A549 (cell line): ENCODE results near the gene CAT. TPM values are rescaled to one million over a fixed set of nuclear protein-coding genes. Genes with fewer than 3 reads are reported as not detected.

Experiments
- ATAC-seq, 2 experiments: fragments of 200-7000 bp in 1 of 2; fragments of >200 bp in 1 of 2; cut with Nextera tagmentation in 1 of 2; cut with Tn5 transposase in 1 of 2; 3 replicates each; pipeline versions ENCODE4 v1.8.0 to v1.9.1; 2018 to 2020; ENCODE audit warnings: mild to moderate bottlenecking in 1 of 2, moderate library complexity in 1 of 2
- CTCF ChIA-PET: fragments of 300-600 bp; sonication (Branson Sonifier 250); formaldehyde crosslinking; extraction: SDS; loops from one replicate; lab custom pipeline; 2021; ENCODE audit warnings: antibody characterized with exemption, inconsistent platforms; lab: Yijun Ruan, JAX
- POLR2A ChIA-PET: fragments of 350-600 bp; formaldehyde crosslinking; extraction: SDS; loops from one replicate; lab custom pipeline; 2021; ENCODE audit warnings: antibody characterized with exemption, inconsistent platforms; lab: Yijun Ruan, JAX
- DNase-seq, 2 experiments: peaks; one replicate each; pipeline versions ENCODE4 v3.0.0 to v3.0.0-alpha.2; 2011 to 2016; ENCODE audit warnings: low read depth in 1 of 2, low spot score in 1 of 2
- FAIRE-seq: peaks from 2 replicates; lab custom pipeline; 2011; peaks lifted over from hg19 to GRCh38; lab: Jason Lieb, UNC
- H3K27ac ChIP-seq, 2 experiments: fragments of >200 bp; sonication (Bioruptor Twin); formaldehyde crosslinking; 3 replicates each; pipeline ENCODE4 v1.5.1; 2016 to 2017
- H3K4me1 ChIP-seq: fragments of >200 bp; sonication (Bioruptor Twin); formaldehyde crosslinking; 3 replicates; pipeline ENCODE4 v1.6.1; 2016
- H3K4me2 ChIP-seq: fragments of >200 bp; sonication (Bioruptor Twin); formaldehyde crosslinking; 3 replicates; pipeline ENCODE4 v1.6.1; 2016
- H3K4me3 ChIP-seq: fragments of >200 bp; sonication (Bioruptor Twin); formaldehyde crosslinking; 3 replicates; pipeline ENCODE4 v1.5.1; 2016
- H3K9me3 ChIP-seq: fragments of >200 bp; sonication (Bioruptor Twin); formaldehyde crosslinking; 3 replicates; pipeline ENCODE4 v1.6.1; 2016
- BHLHE40 ChIP-seq: IDR thresholded peaks from 2 replicates; pipeline ENCODE4 v1.6.1; 2012; ENCODE audit warnings: low read depth, low read length, inconsistent platforms
- CHD2 ChIP-seq: fragments of 150-350 bp; IDR thresholded peaks from 2 replicates; pipeline ENCODE4 v1.6.1; 2014; ENCODE audit warnings: low read length; ENCODE audit not compliant: partially characterized antibody
- EHF ChIP-seq: fragments of 250-450 bp; sonication (Bioruptor Pico); IDR thresholded peaks from 2 replicates; pipeline ENCODE4 v1.5.0; 2020; ENCODE audit warnings: mild to moderate bottlenecking
- EP300 ChIP-seq, 2 experiments: fragments of >200 bp; sonication (Bioruptor Twin); formaldehyde crosslinking; IDR thresholded peaks; 2 replicates in 1 of 2; 3 replicates in 1 of 2; pipeline ENCODE4 v1.6.1; 2016 to 2017
- FOSL2 ChIP-seq, 2 experiments: fragments of 450-650 bp in 1 of 2; fragments of >200 bp in 1 of 2; sonication (Bioruptor Twin) in 1 of 2; formaldehyde crosslinking; IDR thresholded peaks; 2 replicates each; pipeline versions ENCODE4 v1.5.0 to v1.6.1; 2016 to 2020; ENCODE audit warnings: mild to moderate bottlenecking in 1 of 2, moderate library complexity in 1 of 2
- HDAC2 ChIP-seq: fragments of 200-600 bp; sonication (generic); IDR thresholded peaks from 2 replicates; pipeline ENCODE4 v1.6.1; 2016
- HOXA7 ChIP-seq: fragments of 250-450 bp; sonication (Bioruptor Pico); IDR thresholded peaks from 2 replicates; pipeline ENCODE4 v1.5.0; 2020; ENCODE audit warnings: mild to moderate bottlenecking, moderate library complexity
- JUNB ChIP-seq: fragments of >200 bp; sonication (Bioruptor Twin); formaldehyde crosslinking; IDR thresholded peaks from 2 replicates; pipeline ENCODE4 v1.6.1; 2016
- MAFK ChIP-seq: fragments of 450-650 bp; IDR thresholded peaks from 2 replicates; pipeline ENCODE4 v1.6.1; 2014; ENCODE audit not compliant: partially characterized antibody
- MAZ ChIP-seq: fragments of 150-350 bp; IDR thresholded peaks from 2 replicates; pipeline ENCODE4 v1.6.1; 2014; ENCODE audit warnings: antibody characterized with exemption, low read depth, low read length, borderline replicate concordance
- NFE2L2 ChIP-seq: fragments of 150-350 bp; conservative IDR thresholded peaks from 2 replicates; pipeline ENCODE4 v1.6.1; 2014; ENCODE audit warnings: low read length
- RAD21 ChIP-seq, 2 experiments: fragments of >200 bp in 1 of 2; sonication (Bioruptor Twin) in 1 of 2; formaldehyde crosslinking in 1 of 2; IDR thresholded peaks in 1 of 2; conservative IDR thresholded peaks in 1 of 2; 2 replicates in 1 of 2; 3 replicates in 1 of 2; pipeline ENCODE4 v1.6.1; 2012 to 2018; ENCODE audit warnings: inconsistent platforms in 1 of 2
- RCOR1 ChIP-seq: fragments of 150-350 bp; IDR thresholded peaks from 2 replicates; pipeline ENCODE4 v1.6.1; 2014; ENCODE audit warnings: antibody characterized with exemption, low read length, low read depth
- RFX5 ChIP-seq: fragments of 450-650 bp; IDR thresholded peaks from 2 replicates; pipeline ENCODE4 v1.7.1; 2014; ENCODE audit warnings: antibody characterized with exemption, mild to moderate bottlenecking, moderate library complexity
- SREBF2 ChIP-seq: fragments of 450-650 bp; IDR thresholded peaks from 2 replicates; pipeline ENCODE4 v1.6.1; 2014; ENCODE audit warnings: mild to moderate bottlenecking, moderate library complexity
- ZC3H11A ChIP-seq: fragments of 450-650 bp; IDR thresholded peaks from 2 replicates; pipeline ENCODE4 v1.6.1; 2014; ENCODE audit warnings: antibody characterized with exemption, mild to moderate bottlenecking
- ZNF302 ChIP-seq: fragments of 250-450 bp; sonication (Bioruptor Pico); IDR thresholded peaks from 2 replicates; pipeline ENCODE4 v1.9.0; 2021; ENCODE audit warnings: inconsistent platforms, mild to moderate bottlenecking, moderate library complexity
- ZSCAN20 ChIP-seq: fragments of 250-450 bp; sonication (Bioruptor Pico); IDR thresholded peaks from 2 replicates; pipeline ENCODE4 v1.8.0; 2022; ENCODE audit warnings: mild to moderate bottlenecking, moderate library complexity
- WGBS: methylation state at CpG from one replicate; pipeline ENCODE4 v1.1.6; 2017; ENCODE audit errors: missing lambda C conversion rate; 5-methylcytosine and 5-hydroxymethylcytosine counted together
- polyA plus RNA-seq, 4 experiments: library from polyadenylated mRNA; depleted of rRNA in 3 of 4; stranded (reverse); fragments of >200 nt; fragmentation: RNase III in 1 of 4; extraction: RNeasy Plus Mini Kit Qiagen cat#74134 plus additional on column Dnase treatment in 1 of 4; gene quantifications; 2 replicates in 3 of 4; 3 replicates in 1 of 4; pipeline ENCODE4 v1.2.3, GENCODE V29; 2011 to 2017
- TF ChIP-seq, protein P1 (sequence below): fragments of 450-650 bp; IDR thresholded peaks from 2 replicates; pipeline ENCODE4 v1.6.1; 2014; ENCODE audit warnings: antibody characterized with exemption
- TF ChIP-seq, protein P2 (sequence below): IDR thresholded peaks from 2 replicates; pipeline ENCODE4 v1.6.1; 2012
- TF ChIP-seq, protein P3 (sequence below): fragments of 250-450 bp; sonication (Bioruptor Pico); IDR thresholded peaks from 2 replicates; pipeline ENCODE4 v1.5.0; 2020; ENCODE audit warnings: low read depth, mild to moderate bottlenecking, moderate library complexity
- TF ChIP-seq, protein P4 (sequence below): fragments of >200 bp; sonication (Bioruptor Twin); formaldehyde crosslinking; IDR thresholded peaks from 3 replicates; pipeline ENCODE4 v1.6.1; 2016
- TF ChIP-seq, protein P5 (sequence below): IDR thresholded peaks from 2 replicates; pipeline ENCODE4 v1.6.1; 2012
- TF ChIP-seq, protein P6 (sequence below): fragments of >200 bp; sonication (Bioruptor Twin); formaldehyde crosslinking; IDR thresholded peaks from 2 replicates; pipeline ENCODE4 v1.6.1; 2016

The CAT gene
- polyA plus RNA-seq, 2 of the 4 experiments (the other 2 are of a cell fraction), result 51.2 to 74.2 TPM

DNA sequence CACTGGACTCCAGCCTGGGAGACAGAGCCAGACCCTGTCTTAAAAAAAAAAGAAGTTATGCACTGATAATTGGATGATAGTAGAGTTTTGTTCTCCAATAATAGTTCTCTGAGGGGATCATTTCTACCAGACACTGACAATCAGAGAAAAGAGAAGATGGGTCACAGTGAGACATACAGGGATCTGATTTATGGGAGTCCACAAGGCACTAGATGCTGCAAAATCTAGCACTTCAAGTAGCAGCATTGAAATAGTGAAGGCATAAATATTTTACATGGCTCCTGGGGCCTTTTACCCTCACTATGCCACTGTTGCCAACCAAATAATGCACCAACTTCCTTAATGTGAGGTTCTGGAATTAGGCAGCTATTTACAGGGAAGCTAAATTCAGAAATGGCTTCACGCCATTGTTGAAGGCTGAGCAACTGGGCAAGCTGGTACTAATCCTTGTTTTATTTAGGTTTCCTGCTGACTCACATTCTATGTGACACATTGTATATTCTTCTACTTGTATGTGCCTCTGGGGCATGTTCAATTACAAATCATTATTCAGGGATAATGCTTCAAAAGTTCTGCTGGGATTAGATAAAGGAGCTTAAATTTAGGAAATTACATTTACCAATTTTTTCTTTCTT lies 42.7 kb upstream of the CAT start:
- ATAC-seq (peak; percentile 64 to 68; a peak in 4 of 6 replicates), DNase-seq (peak; percentile 24 to 32), FAIRE-seq (no peak)
- Histone ChIP-seq H3K27ac (peak overlapping the region; percentile 49 to 62; a peak in 5 of 6 replicates), H3K4me1 (peaks cover 20% of the 10 kb centered on the region), H3K4me2 (peak overlapping the region; percentile 51), H3K4me3 (no peak overlapping the region), H3K9me3 (peaks cover 21% of the 10 kb centered on the region)
- ChIA-PET POLR2A (no interaction called here), CTCF (interaction anchor here (0.6 to 1.2 kb wide), 4 partner anchors 18 to 788 kb away, joined by 3 to 4 read pairs (median 4); no protein-coding TSS in a partner anchor)
- WGBS, result 23% methylated on average over 1 of the region's 1 CpG
- TF ChIP-seq ZSCAN20 (CRISPR knock-in tag) (no peak), HOXA7 (no peak), EP300 (IDR thresholded peaks at IDR 0.05) (no peak), FOSL2 (IDR thresholded peaks at IDR 0.05) (no peak), FOSL2 (CRISPR knock-in tag; IDR thresholded peaks at IDR 0.05) (peak; percentile 30; the same call in 1 of the 2 replicates), NFE2L2 (no peak), JUNB (peak; percentile 13; the same call in 1 of the 2 replicates)
- TF ChIP-seq, protein P1, sequence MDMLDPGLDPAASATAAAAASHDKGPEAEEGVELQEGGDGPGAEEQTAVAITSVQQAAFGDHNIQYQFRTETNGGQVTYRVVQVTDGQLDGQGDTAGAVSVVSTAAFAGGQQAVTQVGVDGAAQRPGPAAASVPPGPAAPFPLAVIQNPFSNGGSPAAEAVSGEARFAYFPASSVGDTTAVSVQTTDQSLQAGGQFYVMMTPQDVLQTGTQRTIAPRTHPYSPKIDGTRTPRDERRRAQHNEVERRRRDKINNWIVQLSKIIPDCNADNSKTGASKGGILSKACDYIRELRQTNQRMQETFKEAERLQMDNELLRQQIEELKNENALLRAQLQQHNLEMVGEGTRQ, result no peak

DNA sequence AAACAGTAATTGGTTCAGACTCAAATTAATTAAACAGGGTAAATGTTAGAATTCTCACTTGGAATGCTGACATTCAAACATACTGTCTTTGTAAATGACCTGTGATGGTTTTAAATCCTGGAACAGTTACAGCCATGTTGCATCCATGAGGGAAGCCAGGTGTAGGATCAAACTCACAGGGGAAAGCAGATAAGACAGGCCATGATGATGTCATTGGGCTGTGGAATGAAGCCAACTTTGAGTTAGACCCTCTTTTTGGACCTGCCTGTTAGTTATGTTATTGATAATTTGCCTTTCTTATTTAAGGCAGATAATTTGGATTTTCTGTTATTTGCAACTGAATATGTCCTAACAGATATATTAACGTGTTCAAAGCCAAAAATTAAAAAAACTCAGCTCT lies 41.6 kb upstream of the CAT start:
- Histone ChIP-seq H3K4me2 (no peak overlapping the region), H3K4me1 (peaks cover 20% of the 10 kb centered on the region), H3K9me3 (peaks cover 21% of the 10 kb centered on the region), H3K27ac (no peak overlapping the region), H3K4me3 (no peak overlapping the region)
- DNase-seq (no peak), ATAC-seq (no peak), FAIRE-seq (no peak)
- POLR2A ChIA-PET, result no interaction called here
- no peak for TF ChIP-seq ZSCAN20 (CRISPR knock-in tag)
- no peak for TF ChIP-seq RFX5
- no peak for TF ChIP-seq CHD2
- no peak for TF ChIP-seq SREBF2
- no peak for TF ChIP-seq EHF (CRISPR knock-in tag)
- TF ChIP-seq HOXA7, result no peak
- TF ChIP-seq, protein P2, sequence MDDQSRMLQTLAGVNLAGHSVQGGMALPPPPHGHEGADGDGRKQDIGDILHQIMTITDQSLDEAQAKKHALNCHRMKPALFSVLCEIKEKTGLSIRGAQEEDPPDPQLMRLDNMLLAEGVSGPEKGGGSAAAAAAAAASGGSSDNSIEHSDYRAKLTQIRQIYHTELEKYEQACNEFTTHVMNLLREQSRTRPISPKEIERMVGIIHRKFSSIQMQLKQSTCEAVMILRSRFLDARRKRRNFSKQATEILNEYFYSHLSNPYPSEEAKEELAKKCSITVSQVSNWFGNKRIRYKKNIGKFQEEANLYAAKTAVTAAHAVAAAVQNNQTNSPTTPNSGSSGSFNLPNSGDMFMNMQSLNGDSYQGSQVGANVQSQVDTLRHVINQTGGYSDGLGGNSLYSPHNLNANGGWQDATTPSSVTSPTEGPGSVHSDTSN, result no peak
- TF ChIP-seq, protein P3, sequence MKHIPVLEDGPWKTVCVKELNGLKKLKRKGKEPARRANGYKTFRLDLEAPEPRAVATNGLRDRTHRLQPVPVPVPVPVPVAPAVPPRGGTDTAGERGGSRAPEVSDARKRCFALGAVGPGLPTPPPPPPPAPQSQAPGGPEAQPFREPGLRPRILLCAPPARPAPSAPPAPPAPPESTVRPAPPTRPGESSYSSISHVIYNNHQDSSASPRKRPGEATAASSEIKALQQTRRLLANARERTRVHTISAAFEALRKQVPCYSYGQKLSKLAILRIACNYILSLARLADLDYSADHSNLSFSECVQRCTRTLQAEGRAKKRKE, result no peak
- TF ChIP-seq RCOR1, result no peak
- TF ChIP-seq HDAC2, result no peak
- no peak for TF ChIP-seq ZNF302 (CRISPR knock-in tag)
- TF ChIP-seq, protein P4, sequence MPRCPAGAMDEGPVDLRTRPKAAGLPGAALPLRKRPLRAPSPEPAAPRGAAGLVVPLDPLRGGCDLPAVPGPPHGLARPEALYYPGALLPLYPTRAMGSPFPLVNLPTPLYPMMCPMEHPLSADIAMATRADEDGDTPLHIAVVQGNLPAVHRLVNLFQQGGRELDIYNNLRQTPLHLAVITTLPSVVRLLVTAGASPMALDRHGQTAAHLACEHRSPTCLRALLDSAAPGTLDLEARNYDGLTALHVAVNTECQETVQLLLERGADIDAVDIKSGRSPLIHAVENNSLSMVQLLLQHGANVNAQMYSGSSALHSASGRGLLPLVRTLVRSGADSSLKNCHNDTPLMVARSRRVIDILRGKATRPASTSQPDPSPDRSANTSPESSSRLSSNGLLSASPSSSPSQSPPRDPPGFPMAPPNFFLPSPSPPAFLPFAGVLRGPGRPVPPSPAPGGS, result no peak
- TF ChIP-seq RAD21 (conservative IDR thresholded peaks at IDR 0.05 in 1 of 2, IDR thresholded peaks at IDR 0.05 in 1 of 2), result no peak
- WGBS, result 75% methylated on average over 1 of the region's 1 CpG
- CTCF ChIA-PET, result interaction anchor here (0.5 to 1.8 kb wide), 2 partner anchors 32 to 539 kb away, joined by 4 read pairs; no protein-coding TSS in a partner anchor

DNA sequence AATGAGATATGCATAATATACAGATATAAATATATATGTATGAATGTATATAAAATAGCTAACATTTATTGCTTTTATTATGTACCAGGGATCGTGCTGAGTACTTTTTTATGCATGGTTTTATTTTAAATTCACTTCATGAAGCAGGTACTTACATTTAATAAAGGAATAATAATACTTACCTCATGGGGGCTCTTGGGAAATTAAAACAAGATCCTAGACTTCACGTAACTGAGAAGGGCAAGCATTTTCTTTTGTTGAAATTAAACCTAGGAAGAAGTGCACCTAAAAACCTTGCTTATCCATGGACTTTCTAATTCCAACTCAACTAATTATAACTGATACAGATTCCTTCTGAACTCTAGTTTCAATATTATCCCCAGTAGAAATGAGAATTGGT lies 40.9 kb upstream of the CAT start:
- no peak for FAIRE-seq
- CTCF ChIA-PET, result interaction anchor here (0.8 to 1.8 kb wide), 2 partner anchors 19 to 540 kb away, joined by 3 to 4 read pairs; no protein-coding TSS in a partner anchor
- TF ChIP-seq MAFK (no peak), ZC3H11A (no peak), BHLHE40 (no peak), JUNB (no peak), MAZ (no peak), NFE2L2 (no peak), HDAC2 (no peak)
- TF ChIP-seq, protein P5, sequence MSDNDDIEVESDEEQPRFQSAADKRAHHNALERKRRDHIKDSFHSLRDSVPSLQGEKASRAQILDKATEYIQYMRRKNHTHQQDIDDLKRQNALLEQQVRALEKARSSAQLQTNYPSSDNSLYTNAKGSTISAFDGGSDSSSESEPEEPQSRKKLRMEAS, result no peak
- TF ChIP-seq, protein P6, sequence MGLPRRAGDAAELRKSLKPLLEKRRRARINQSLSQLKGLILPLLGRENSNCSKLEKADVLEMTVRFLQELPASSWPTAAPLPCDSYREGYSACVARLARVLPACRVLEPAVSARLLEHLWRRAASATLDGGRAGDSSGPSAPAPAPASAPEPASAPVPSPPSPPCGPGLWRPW, result no peak

More for the DNA sequence above, 40.9 kb upstream of the CAT start:
- DNase-seq (no peak), ATAC-seq (no peak)
- Histone ChIP-seq H3K4me3 (no peak overlapping the region), H3K4me1 (peaks cover 20% of the 10 kb centered on the region), H3K27ac (no peak overlapping the region), H3K9me3 (peaks cover 19% of the 10 kb centered on the region), H3K4me2 (no peak overlapping the region)
- POLR2A ChIA-PET, result no interaction called here
- WGBS, result 69% methylated on average over 2 of the region's 2 CpGs
